Testis (tissue), 2 donors: Measurements from ENCODE around the gene DAZAP1.

ENCODE experiments used
- POLR2A ChIP-seq: fragments of 450-650 bp; IDR thresholded peaks from one replicate; pipeline ENCODE4 v1.6.1; 2017; ENCODE audit warnings: antibody characterized with exemption, mild to moderate bottlenecking, moderate library complexity
- TF ChIP-seq, protein P1 (sequence below), 3 experiments: fragments of 450-650 bp in 2 of 3; fragments of 200-600 bp in 1 of 3; sonication (generic) in 1 of 3; IDR thresholded peaks; one replicate each; pipeline ENCODE4 v1.5.1; 2016 to 2019; ENCODE audit warnings: antibody characterized with exemption in 3 of 3, mild to moderate bottlenecking in 2 of 3, moderate library complexity in 1 of 3

DNA sequence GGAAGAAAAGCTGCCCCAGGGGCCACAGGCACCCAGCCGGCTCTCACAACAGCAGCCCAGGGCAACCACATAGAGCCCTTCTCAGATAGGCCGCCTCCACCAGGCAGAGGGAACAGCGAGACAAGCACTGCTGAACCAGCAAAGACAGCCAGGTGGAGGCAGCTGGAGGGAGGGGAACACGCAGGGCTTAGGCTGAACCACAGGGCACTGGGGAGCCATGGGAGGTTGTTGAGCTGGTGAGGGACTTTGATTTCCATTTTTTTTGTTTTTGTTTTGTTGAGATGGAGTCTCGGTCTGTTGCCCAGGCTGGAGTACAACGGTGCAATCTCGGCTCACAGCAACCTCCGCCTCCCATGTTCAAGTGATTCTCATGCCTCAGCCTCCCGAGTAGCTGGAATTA lies 9.5 kb upstream of the DAZAP1 start:
- TF ChIP-seq, protein P1, sequence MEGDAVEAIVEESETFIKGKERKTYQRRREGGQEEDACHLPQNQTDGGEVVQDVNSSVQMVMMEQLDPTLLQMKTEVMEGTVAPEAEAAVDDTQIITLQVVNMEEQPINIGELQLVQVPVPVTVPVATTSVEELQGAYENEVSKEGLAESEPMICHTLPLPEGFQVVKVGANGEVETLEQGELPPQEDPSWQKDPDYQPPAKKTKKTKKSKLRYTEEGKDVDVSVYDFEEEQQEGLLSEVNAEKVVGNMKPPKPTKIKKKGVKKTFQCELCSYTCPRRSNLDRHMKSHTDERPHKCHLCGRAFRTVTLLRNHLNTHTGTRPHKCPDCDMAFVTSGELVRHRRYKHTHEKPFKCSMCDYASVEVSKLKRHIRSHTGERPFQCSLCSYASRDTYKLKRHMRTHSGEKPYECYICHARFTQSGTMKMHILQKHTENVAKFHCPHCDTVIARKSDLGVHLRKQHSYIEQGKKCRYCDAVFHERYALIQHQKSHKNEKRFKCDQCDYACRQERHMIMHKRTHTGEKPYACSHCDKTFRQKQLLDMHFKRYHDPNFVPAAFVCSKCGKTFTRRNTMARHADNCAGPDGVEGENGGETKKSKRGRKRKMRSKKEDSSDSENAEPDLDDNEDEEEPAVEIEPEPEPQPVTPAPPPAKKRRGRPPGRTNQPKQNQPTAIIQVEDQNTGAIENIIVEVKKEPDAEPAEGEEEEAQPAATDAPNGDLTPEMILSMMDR (IDR thresholded peaks at IDR 0.05), result no peak
- TF ChIP-seq POLR2A, result no peak
